H1 (cell line): ENCODE results near the gene MLEC. TPM values are rescaled to one million over a fixed set of nuclear protein-coding genes. Genes with fewer than 3 reads are reported as not detected.

Experiments
- CHD7 ChIP-seq: fragments of 300-600 bp; sonication (generic); IDR thresholded peaks from 2 replicates; pipeline ENCODE4 v1.7.1; 2012; ENCODE audit warnings: low read length, moderate library complexity, mild to moderate bottlenecking, inconsistent platforms; ENCODE audit not compliant: insufficient replicate concordance
- HDAC2 ChIP-seq, 2 experiments: fragments of 300-600 bp in 1 of 2; sonication (generic) in 1 of 2; IDR thresholded peaks; 2 replicates each; pipeline ENCODE4 v1.6.1; 2011 to 2012; ENCODE audit warnings: low read depth in 2 of 2, low read length in 2 of 2, mild to moderate bottlenecking in 2 of 2, moderate library complexity in 2 of 2, borderline replicate concordance in 1 of 2, inconsistent platforms in 1 of 2
- polyA plus RNA-seq, 7 experiments: library from polyadenylated mRNA; depleted of rRNA in 3 of 7; stranded (reverse) in 5 of 7; unstranded in 2 of 7; fragments of >200 nt in 5 of 7; fragments of 200-250 nt in 2 of 7; gene quantifications; 1 replicate in 5 of 7; 2 replicates in 1 of 7; 4 replicates in 1 of 7; pipeline versions ENCODE4 v1.2.1 to v1.2.3, GENCODE V29; 2011 to 2013; ENCODE audit warnings: missing spikeins in 2 of 7, mixed read lengths in 2 of 7
- total RNA-seq: library from RNA; stranded (reverse); fragmentation: NEBNext Ultra II Directional; extraction: Animal tissue kit (Norgen Biotek cat#: 25700); gene quantifications from 2 replicates; pipeline ENCODE4 v1.2.1, GENCODE V29; 2021
- TF ChIP-seq, protein P1 (sequence below): IDR thresholded peaks from 2 replicates; pipeline ENCODE4 v1.6.1; 2012; ENCODE audit warnings: inconsistent platforms

Gene MLEC
- total and polyA plus RNA-seq, 2 of the 8 experiments (the other 6 are each of a cell fraction or from before 2014, with no cell fraction given) = 37.1 to 260 TPM

GRCh38 chr12:120663741-120664140, 23.2 kb upstream of the MLEC start (continued):
- TF ChIP-seq CHD7 (no peak), HDAC2 (IDR thresholded peaks at IDR 0.05; ENCODE audit: borderline replicate concordance in 1 of 2, low read depth in 2 of 2, low read length in 2 of 2) (no peak)
- TF ChIP-seq, protein P1, sequence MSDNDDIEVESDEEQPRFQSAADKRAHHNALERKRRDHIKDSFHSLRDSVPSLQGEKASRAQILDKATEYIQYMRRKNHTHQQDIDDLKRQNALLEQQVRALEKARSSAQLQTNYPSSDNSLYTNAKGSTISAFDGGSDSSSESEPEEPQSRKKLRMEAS = no peak
